ENCODE results near the gene SLC35F1.

DNA sequence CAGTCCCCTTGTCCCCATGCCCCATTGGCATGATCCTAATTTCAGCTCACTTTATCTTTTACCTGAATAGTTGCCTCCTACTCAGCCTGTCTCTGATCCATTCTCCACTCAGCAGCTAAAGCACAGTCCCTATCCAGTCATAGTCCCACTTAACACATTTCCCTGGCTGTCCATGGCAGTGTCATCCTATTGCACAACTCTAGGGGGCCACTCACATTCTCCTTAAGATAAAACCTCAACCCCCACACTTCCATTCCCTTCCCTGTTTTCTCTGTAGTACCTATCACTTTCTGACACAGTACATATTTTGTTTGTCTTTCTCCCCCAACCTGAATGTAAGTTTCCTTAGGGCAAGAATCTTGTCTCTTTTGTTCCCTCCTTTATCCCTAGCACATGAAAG is 420.2 kb downstream of the SLC35F1 start:
- TF ChIP-seq, protein P1, sequence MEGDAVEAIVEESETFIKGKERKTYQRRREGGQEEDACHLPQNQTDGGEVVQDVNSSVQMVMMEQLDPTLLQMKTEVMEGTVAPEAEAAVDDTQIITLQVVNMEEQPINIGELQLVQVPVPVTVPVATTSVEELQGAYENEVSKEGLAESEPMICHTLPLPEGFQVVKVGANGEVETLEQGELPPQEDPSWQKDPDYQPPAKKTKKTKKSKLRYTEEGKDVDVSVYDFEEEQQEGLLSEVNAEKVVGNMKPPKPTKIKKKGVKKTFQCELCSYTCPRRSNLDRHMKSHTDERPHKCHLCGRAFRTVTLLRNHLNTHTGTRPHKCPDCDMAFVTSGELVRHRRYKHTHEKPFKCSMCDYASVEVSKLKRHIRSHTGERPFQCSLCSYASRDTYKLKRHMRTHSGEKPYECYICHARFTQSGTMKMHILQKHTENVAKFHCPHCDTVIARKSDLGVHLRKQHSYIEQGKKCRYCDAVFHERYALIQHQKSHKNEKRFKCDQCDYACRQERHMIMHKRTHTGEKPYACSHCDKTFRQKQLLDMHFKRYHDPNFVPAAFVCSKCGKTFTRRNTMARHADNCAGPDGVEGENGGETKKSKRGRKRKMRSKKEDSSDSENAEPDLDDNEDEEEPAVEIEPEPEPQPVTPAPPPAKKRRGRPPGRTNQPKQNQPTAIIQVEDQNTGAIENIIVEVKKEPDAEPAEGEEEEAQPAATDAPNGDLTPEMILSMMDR (IDR thresholded peaks at IDR 0.05) = no peak
- no peak for TF ChIP-seq POLR2AphosphoS5 (IDR thresholded peaks at IDR 0.05)
- TF ChIP-seq POLR2A (IDR thresholded peaks at IDR 0.05) = no peak
- no peak for TF ChIP-seq EP300 (IDR thresholded peaks at IDR 0.05)
